NCI-H460 (cell line): ENCODE measurements around the gene TUNAR. TPM values are rescaled to one million over a fixed set of nuclear protein-coding genes. Genes with fewer than 3 reads are reported as not detected.

ENCODE experiments used
- DNase-seq: peaks from one replicate; pipeline ENCODE4 v3.0.0-alpha.2; 2016; ENCODE audit warnings: low read depth; ENCODE audit errors: extremely low read depth
- total RNA-seq: library from RNA; depleted of rRNA; stranded (reverse); fragments of >200 nt; shearing (Covaris generic); gene quantifications from 2 replicates; pipeline ENCODE4 v1.2.3, GENCODE V29; 2014

The TUNAR gene
- total RNA-seq, 1 experiment from 2014 or later: not detected

GRCh38 chr14:95871531-95871930, 5.1 kb upstream of the TUNAR start:
- DNase-seq: no peak

DNA sequence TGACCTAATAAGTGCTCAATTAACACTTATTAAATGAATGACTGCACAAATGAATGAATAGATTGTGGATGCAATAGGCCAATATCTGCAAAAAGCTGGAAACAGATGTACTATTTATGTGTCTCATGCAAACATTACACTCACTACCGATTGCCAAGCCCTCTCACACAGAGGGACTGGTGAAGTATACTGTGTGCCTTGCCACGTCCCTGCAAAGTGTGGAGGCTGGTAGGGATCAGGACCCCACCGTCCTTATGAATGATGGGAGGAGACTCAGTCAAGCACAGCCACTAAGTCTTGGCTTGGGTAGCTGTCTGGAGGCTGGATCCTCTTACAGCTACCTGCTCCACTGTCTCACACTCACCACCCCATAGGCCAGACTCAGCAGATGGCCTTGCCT, 3.9 kb upstream of the TUNAR start:
- no peak for DNase-seq

GRCh38 chr14:95875831-95876760, 536 bp upstream of the TUNAR start:
- DNase-seq: no peak

DNA sequence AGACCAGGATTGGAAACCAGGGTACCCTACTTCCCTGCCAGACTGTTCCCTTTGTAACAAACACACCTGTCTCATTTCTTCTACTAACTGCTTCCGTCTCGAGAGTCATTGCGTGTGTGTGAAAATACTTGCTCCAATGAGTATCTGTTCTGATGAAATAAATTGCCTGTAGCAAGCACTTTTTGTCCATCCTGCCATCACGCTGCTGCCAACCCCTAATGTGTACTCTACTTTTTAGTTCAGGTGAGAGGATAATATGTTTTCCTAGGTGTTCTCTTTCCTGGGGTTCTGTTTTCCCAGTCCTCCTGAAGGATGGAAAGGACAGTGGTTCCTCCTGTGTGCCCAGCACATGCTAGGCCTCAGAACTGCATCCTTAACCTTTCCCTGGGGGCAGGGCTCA, 1.0 kb downstream of the TUNAR start:
- no peak for DNase-seq

- no peak for DNase-seq
These were observed 7.7 kb downstream of the TUNAR start for GRCh38 chr14:95884377-95884776.

DNA sequence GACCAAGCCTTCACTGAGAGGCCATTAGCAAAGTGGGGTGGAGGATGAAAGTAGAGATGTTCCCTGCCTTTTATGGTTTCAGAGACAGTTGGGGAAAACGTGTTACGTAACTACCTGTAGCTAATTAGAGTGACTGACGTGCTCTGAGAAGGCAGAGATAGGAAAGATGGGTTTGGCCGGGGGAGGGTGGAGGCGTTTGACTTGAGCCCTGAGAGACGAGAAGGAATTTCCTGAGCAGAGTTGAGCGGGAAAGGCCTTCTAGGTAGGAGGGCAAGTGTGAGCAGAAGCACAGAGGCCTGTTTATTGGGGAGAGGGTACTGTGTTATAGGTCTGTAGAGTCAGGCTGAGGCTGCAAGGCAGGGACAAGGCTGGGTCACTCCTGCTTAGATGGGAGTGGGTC, 8.6 kb downstream of the TUNAR start:
- DNase-seq: no peak

GRCh38 chr14:95885866-95886265, 9.2 kb downstream of the TUNAR start:
- DNase-seq: no peak

DNA sequence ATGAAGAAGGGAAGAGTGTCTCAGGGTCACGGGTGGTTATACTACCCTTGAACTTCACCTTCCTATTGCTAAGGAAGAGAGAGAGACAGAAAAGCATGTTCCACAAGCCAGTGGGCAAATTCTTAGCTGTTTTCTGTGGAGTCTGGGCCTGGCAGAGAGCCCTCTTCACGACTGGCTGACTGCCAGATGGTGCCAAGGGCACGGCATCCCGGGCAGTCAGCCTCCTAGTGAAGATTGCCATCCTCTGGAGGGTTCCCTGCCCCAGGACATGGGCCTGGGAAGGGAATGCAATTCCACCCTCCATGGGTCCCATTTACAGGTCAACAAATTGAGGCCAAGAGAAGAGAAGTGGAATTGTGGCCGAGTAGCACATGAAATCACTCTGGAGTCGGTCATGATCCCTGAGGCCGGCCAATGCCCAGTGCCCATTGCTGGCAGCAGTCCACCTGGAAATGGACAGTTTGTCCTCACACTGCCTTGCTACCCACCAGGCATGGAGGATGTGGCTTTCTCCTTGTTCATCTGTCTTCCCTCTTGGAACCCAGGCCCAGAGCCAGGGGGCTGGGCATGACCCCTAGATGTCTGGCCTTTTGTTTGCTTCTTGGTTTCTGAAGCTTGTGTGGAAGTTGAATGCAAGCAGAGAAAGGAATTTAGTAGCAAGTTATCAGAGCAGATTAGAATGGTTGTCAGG, 9.9 kb downstream of the TUNAR start:
- no peak for DNase-seq

DNA sequence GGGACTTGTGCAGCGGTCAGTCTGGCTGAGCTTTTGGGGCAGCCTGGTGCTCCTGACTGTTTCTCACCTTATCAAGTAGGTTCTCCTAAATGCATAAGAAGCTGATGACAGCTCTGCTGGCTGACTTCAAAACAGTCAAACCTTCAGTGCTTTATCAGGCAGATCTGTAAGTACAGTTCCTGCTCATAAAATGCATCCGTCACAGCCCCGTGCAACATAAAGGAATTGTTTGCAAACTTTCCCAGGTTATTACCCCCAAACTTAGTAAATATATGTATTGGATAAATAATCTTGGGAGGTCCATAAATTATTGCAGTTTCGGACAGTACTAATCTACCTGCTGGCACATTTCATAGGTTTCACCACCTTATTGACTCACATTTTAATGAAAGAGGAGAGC, 10.7 kb downstream of the TUNAR start:
- DNase-seq: no peak

DNA sequence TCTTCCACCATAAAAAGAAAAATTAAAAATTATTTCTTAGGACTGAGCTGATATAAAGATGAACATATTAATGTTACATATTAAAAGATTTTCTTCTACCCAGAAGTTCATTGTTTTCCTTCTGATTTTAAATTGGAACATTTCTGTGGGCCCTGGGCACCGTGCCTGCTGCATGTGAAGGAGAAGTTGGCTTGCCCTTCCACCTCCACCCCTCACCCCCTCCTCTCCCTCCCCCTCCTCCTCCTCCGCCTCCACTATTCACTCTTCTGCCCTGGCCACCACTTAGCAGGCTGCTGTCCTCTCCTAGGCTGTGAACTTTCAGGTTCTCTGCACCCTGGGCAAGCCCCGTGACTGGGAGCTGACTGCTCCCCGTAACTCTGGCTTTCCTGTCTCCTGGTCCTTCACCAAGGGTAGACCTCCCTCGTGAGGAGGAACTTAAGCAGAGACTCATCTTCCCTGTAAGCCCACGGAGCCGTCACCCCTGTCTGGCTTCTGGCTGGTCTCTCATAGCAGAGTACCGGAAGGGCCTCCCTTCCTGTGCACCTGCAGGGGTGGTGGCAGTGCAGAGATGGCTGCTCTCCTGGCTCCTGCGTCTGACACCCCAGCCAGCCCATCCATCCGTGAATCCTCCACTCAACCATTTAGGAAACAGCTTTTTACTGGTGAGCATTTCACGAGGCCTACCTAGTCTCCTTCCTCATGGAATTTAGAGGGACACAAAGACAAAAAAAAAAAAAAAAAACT, 12.8 kb downstream of the TUNAR start:
- no peak for DNase-seq

DNA sequence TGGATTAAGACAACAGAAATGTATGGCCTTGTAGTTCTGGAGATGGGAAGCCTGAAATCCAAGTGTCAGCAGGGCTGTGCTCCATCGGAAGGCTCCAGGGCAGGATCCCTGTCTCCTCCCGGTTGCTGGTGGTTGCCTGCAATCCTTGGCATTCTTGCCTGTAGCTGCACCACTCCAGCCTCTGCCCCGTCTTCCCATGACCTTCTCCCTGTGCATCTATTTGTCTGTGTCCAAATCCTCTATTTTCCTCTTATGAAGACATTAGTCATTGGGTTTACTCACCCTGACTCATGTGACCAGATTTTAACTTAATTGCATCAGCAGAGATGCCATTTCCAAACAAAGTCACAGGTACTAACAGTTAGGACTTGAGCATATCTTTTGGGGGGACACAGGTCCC, 15.1 kb downstream of the TUNAR start:
- peak; percentile 27 for DNase-seq

- DNase-seq: no peak
These were observed 15.5 kb downstream of the TUNAR start for GRCh38 chr14:95892142-95892541.

DNA sequence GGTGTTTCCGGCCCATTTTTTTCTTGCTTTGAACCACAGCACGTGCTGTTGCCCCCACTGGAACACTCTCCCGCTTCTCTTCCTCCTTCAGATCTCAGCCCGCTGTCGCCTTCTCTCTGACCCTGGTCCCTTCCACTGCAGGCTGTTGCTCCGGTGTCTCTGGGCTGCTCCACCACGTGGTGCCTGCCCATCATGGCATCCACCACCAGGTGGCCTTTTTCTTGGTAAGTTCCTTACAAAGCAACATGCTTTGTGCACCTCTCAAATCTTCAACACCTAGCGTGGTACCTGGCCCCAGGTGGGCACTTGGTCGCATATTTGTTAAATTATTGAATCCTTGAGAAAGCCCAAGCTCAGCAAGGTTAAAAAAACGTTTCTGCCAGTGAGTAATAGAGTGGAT, 19.1 kb downstream of the TUNAR start:
- DNase-seq: peak; percentile 15

DNA sequence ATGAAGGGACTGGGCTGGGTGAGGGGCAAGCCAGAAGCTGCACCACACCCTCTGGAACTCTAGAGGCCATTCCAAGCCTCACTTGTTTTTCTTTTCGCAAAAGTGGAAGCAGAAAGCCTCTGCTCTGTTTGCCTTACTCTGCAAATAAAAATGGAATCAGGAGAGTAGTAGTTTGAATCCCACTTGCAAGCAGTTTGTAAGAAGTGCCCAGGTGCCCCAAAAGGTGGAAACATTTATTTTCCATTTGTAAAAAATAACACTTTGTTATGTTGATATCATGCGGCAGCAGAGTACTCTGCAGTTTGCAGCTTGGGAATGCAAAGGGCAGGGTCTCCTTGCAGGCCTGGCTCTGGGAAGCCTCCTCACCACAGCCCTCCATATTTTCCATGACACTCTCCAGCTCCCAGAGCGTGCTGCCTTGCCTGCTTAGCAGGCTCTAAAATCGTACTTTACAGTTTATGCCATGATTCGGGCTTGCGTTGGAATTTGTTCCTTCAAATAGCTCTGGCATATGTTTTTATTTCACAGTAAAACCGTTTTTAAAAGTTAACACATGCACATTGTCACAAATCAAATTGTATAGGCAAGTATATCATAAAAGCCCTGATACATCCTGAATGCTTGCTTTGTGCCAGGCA, 20.0 kb downstream of the TUNAR start:
- no peak for DNase-seq

DNA sequence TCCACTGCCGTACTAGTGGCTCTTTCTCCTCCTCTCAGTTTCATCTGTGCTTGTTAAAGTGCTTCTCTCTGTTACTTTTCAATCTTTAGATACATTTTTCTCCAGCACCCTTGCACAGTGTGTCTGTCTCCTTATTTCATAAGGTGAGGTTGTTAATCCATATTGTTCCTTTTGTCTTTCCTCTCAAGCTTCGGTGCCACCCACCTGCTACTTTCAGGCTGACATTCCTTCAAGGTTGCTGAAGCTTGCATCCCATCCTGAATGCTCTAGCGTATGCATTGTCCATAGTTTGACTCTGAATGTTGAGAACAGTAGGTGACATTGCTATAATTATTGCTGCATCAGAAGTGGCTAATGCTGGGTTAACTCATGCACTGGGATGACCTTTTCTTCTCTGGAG, 20.6 kb downstream of the TUNAR start:
- DNase-seq: no peak

GRCh38 chr14:95901054-95901453, 24.4 kb downstream of the TUNAR start:
- DNase-seq: no peak

- DNase-seq: no peak
These were observed 25.7 kb downstream of the TUNAR start for GRCh38 chr14:95902273-95902826.

DNA sequence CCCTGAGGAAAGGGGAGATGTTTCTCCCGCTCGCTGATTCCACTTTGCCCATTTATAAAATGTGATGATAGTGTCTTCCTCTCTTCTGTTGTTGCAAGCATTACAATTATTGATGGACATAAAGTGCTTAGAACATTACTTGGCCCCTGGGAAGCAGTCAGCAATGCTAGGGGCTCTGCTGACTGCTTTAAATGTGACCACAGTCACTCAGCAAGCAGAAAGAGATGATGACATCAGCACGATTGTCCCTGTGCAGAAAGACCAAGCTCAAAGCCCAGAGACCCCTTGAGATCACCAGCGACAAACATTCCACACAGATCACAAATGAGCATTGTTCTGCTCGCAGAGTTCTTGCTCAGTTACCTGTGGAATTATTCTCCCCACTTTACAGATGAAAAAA, 26.5 kb downstream of the TUNAR start:
- DNase-seq: no peak

- no peak for DNase-seq
These were observed 27.0 kb downstream of the TUNAR start for GRCh38 chr14:95903616-95904107.

DNA sequence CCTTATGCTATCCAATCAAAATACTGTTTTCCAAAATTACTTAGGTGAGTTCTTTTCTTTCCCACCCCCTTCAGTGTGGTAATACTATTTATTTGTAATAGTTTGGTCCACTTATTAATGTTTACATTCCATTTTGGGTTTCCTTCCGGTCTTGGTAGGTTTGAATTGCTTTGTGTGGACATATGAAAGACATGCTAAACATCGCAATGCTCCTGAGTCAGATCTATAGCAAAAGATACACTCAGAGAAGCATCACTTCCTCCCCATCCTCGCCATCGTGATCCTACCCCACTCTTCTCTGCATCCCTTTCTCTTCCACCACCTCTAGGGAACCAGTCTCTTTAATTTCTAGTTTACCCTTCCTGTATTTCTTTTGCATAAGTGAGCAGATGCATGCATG, 30.0 kb downstream of the TUNAR start:
- no peak for DNase-seq
